Endothelial cell of umbilical vein (primary cell): ENCODE measurements around the gene FANCL.

ENCODE experiments used
- CTCF ChIP-seq, 2 donors: IDR thresholded peaks; 1 replicate in 1 of 2; 2 replicates in 1 of 2; pipeline ENCODE4 v1.5.1; 2011; ENCODE audit warnings: low read length in 2 of 2, mild to moderate bottlenecking in 2 of 2, moderate library complexity in 2 of 2, control low read depth in 1 of 2, inconsistent platforms in 1 of 2, low read depth in 1 of 2; ENCODE audit not compliant: insufficient read depth in 1 of 2; ENCODE audit errors: extremely low read depth in 1 of 2
- EZH2 ChIP-seq: IDR thresholded peaks from 2 replicates; pipeline ENCODE4 v1.6.1; 2012; ENCODE audit warnings: borderline replicate concordance, low read depth, mild to moderate bottlenecking, moderate library complexity, low read length, inconsistent platforms; ENCODE audit not compliant: severe bottlenecking
- FOS ChIP-seq: IDR thresholded peaks from 2 replicates; pipeline ENCODE4 v1.6.1; 2011; ENCODE audit warnings: mild to moderate bottlenecking, low read length, moderate library complexity, borderline replicate concordance; ENCODE audit not compliant: insufficient read depth
- MYC ChIP-seq: IDR thresholded peaks from one replicate; pipeline ENCODE4 v1.6.1; 2011; ENCODE audit warnings: mild to moderate bottlenecking, low read depth, low read length
- POLR2A ChIP-seq: IDR thresholded peaks from 2 replicates; pipeline ENCODE4 v1.6.1; 2012; ENCODE audit warnings: low read depth, mild to moderate bottlenecking, control low read depth, low read length
- POLR2AphosphoS5 ChIP-seq: IDR thresholded peaks from 2 replicates; pipeline ENCODE4 v1.6.1; 2012; ENCODE audit warnings: low read depth, mild to moderate bottlenecking, control low read depth, low read length, moderate library complexity; ENCODE audit not compliant: insufficient read depth

GRCh38 chr2:58266211-58266610 is 25.1 kb upstream of the FANCL start:
- no peak for TF ChIP-seq CTCF (IDR thresholded peaks at IDR 0.05; ENCODE audit: extremely low read depth in 1 of 2, insufficient read depth in 1 of 2, low read depth in 1 of 2, low read length in 2 of 2)
- TF ChIP-seq POLR2A, result no peak
- no peak for TF ChIP-seq MYC
- no peak for TF ChIP-seq EZH2
- no peak for TF ChIP-seq POLR2AphosphoS5
- no peak for TF ChIP-seq FOS
